KG1 (cell line): ENCODE results near the gene CFAP77.
"Not testable (repeated sequence)": the region's sequence is repeated elsewhere in the genome, so short reads cannot be mapped to it uniquely, and the experiment has no call there.

Experiments used
- DNase-seq: peaks from one replicate; lab custom pipeline; 2025; lab: John Stamatoyannopoulos, UW

The CFAP77 gene

GRCh38 chr9:132547976-132548730 lies 138.1 kb downstream of the CFAP77 start:
- no peak for DNase-seq

- no peak for DNase-seq
Observed at GRCh38 chr9:132548751-132549640, 139.0 kb downstream of the CFAP77 start.

DNA sequence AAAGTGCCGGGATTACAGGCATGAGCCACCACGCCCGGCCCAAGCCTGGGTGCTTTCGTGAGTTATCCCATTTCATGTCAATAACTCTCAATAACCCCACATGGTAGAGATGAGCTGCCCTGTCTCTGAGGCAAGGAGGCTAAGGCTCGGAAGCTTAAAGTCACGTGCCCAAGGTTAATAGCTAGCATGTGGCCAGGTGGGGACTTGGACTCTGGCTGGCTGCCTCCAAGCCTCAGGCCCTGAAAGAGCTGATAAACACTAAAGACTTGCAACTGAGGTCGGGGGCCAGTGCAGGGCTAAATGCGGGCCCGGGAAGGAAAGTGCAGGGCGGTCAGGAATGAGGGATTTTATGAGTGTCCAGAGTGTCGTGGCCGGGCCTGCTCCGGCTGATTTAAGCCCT lies 141.5 kb downstream of the CFAP77 start:
- no peak for DNase-seq

DNA sequence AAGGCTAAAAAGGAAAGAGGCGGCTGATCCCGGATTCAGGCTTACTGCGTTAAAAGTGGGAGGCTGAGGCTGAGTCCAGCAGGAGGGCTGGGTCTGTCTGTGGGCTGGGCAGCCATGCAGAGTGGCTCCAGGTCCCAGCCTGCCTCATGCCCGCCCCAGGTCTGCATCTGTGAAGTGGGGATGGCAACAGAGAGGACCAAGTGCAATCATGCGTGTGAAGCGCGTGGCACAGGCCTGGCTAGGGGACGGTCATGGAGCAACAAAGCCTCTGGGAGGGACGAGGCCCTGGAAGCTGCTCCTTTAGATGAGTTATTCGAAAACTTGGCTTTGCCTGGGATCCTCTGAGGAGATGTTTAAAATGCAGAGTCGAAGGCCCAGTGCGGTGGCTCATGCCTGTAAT lies 142.0 kb downstream of the CFAP77 start:
- DNase-seq, result no peak

DNA sequence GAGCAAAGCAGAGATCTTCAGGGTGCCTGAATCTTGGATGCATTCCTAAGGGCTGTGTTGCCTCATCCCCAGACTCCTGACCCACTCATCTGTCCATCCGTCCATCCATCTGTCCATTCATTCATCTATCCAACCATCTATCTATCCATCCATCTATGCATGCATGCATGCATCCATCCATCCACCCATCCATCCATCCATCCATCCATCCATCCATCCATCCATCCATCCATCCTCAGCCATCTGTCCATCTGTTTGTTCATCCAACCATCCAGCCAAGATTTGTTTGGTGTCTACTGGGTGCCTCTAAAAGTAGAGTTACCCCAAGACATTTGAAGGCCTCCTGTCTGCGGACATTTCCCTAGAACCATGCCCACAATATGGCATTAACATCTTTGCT lies 144.7 kb downstream of the CFAP77 start:
- no peak for DNase-seq

- DNase-seq, result no peak
Observed at GRCh38 chr9:132555528-132555927, 145.5 kb downstream of the CFAP77 start.

DNA sequence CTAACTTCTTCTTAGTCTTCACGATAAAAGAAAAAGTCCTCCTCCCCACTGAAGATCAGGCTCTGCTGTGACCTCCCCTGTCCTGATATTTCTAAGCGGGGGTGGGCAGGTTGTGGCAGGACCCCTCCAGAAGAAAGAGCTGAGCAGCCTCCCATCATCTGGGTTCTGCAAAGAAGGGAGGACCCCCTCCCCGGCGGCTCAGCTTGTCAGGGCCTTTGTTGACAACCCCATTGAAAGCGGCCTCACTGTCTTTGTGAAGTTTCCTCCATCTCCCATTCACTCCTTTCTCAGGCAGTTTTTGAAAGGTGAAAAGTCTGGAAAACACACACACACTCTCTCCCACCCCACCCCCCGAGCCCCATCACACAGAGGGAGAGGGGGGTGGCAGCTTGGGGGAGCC lies 146.2 kb downstream of the CFAP77 start:
- no peak for DNase-seq

GRCh38 chr9:132556714-132557113 lies 146.7 kb downstream of the CFAP77 start:
- no peak for DNase-seq

DNA sequence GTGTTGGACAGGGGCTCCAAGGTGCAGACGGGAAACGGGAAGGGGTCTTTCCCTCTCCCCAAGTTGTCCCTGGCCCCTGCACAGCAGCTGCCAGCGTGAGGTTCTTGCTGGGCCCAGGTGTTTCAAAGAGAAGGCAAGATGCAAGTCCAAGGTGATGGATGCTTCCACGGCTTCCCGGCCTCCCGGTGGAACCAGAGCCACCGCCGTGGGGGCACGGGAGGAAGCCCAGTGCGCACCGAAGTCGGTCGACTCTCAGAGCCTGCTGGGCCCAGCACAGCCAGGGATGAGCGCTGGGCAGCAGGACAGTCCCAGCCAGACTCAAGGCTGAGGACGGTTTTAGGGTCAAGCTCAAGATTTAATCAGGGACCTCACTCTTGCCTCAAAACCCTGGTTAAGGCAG lies 147.1 kb downstream of the CFAP77 start:
- no peak for DNase-seq

- no peak for DNase-seq
Observed at GRCh38 chr9:132559711-132560110, 149.7 kb downstream of the CFAP77 start.

GRCh38 chr9:132560616-132561202 lies 150.7 kb downstream of the CFAP77 start:
- DNase-seq, result no peak

- no peak for DNase-seq
Observed at GRCh38 chr9:132562306-132562573, 152.2 kb downstream of the CFAP77 start.

- no peak for DNase-seq
Observed at GRCh38 chr9:132564526-132564925, 154.5 kb downstream of the CFAP77 start.

- DNase-seq, result not testable (repeated sequence)
Observed at GRCh38 chr9:132568787-132569186, 158.8 kb downstream of the CFAP77 start.

DNA sequence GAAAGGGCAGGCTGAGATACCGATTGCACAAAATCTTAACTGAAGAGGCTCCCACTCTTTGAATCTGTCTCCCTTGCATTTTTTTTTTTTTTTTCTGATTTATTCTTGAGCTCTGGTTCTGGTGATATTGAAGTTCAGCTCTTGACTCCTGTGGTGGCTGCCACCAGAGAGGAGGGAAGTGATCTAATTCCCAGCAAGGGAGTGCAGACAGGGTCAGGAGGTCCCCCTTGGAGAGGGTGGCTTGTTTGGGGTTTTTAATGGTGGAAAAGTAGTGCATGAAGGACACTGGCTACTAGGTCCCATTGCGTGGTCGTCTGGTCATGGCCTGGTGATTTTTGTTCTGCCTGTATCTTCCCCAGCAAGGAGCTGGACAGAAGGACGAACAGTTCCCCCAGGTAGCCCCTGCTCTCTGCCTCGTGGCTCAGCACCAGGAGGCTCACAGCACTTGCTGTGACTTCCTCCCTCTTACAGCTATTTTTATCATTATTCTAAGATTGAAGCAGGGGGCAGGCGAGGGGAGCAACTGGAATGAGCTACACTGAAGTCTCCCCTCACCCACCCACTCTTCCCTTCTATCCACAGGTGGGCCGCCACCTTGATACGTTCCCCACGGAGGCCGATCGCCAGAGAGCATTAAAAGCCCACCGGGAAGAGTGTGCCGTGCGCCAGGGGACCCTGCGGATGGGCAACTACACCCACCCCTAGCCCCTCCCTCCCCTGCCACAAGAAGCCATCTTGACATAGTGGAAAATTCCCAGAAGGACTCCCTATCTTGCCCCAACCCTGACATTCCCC lies 162.0 kb downstream of the CFAP77 start:
- no peak for DNase-seq

GRCh38 chr9:132572921-132573320 lies 162.9 kb downstream of the CFAP77 start:
- no peak for DNase-seq

DNA sequence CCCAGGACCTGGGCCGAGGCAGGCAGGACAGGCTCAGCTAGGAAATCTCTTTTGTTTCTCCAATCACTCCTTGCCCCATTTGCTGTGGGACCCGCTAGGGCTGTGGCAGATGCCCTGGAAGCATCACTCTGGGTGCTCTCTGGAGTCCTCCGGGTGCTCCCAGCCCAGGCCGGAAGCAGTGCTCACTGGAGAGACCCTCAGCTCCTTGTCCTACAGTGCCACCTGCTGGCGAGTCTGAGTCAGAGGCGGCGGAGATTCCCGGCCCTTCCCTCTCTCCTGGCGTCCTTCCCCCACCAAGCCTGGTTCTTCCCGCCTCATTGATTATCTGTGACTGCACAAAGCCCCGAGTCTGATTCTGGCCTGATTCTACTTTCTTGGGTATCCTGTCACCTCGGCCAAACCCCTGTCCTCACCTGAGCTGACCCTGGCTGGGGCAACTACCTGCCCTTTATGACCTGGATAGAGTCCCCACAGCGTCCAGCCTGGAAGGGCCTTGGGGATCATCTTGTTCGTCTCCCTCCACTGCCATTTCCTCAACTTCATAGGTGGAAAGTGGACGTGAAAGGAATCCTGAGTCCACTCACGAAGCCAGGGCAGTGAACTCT lies 165.1 kb downstream of the CFAP77 start:
- no peak for DNase-seq

GRCh38 chr9:132575811-132576210 lies 165.8 kb downstream of the CFAP77 start:
- no peak for DNase-seq

DNA sequence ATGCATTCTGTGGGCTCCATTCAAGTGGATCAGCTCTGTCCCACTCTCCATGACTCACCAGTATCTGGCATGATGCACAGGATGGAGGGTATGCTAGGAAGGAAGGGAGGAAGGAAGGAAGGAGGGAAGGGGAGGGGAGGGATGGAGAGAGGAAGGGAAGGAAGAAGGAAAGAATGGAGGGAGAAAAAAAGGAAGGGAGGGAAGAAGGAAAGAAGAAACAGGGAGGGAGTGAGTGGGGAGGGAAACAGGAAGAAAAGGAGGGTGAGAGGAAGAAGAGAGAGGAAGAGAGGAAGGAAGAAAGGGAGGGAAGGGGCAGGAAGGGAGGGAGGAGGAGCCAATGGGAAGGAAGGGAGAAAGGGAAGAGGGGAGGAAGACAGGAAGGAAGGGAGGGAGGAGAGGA lies 167.1 kb downstream of the CFAP77 start:
- DNase-seq, result no peak

- no peak for DNase-seq
Observed at GRCh38 chr9:132578367-132578932, 168.4 kb downstream of the CFAP77 start.

- DNase-seq, result no peak
Observed at GRCh38 chr9:132579427-132579798, 169.4 kb downstream of the CFAP77 start.
